ENCODE measurements around the gene MAGI2.

DNA sequence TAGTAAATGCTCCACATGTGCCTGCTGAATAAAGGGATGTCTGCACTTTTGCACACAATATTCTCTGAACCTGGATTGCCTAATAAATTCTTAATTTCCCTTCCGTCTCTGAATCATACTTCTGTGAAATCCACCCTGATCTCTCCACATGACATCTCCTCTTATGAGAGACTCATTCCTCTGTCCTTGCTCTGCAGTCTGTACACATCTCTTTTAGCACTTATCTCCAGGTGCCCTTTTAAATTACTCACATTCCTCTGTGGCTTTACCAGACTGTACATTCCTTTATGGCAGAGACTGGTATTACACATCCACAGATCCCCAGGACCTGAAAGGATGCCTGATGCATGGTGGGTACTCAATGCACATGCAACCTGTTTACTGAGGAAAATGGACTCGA is 1127.3 kb downstream of the MAGI2 start:
- no peak for TF ChIP-seq CTCF (conservative IDR thresholded peaks at IDR 0.05; ENCODE audit: low read length)
- no peak for TF ChIP-seq EZH2phosphoT487 (IDR thresholded peaks at IDR 0.05; ENCODE audit: borderline replicate concordance)

Measured in Loucy (cell line).